GM21423 (cell line): Measurements from ENCODE around the gene TCP11L1.
A peak's percentile ranks its signal among the peaks of the same experiment; 100 is the strongest.
"Not testable (repeated sequence)": the region's sequence is repeated elsewhere in the genome, so short reads cannot be mapped to it uniquely, and the experiment has no call there.

Experiments
- ATAC-seq: cut with Tn5 transposase; IDR thresholded peaks from one replicate; pipeline ENCODE4 v1.9.1; 2021; ENCODE audit warnings: mild to moderate bottlenecking, moderate library complexity; ENCODE audit not compliant: unreplicated experiment

The TCP11L1 gene

DNA sequence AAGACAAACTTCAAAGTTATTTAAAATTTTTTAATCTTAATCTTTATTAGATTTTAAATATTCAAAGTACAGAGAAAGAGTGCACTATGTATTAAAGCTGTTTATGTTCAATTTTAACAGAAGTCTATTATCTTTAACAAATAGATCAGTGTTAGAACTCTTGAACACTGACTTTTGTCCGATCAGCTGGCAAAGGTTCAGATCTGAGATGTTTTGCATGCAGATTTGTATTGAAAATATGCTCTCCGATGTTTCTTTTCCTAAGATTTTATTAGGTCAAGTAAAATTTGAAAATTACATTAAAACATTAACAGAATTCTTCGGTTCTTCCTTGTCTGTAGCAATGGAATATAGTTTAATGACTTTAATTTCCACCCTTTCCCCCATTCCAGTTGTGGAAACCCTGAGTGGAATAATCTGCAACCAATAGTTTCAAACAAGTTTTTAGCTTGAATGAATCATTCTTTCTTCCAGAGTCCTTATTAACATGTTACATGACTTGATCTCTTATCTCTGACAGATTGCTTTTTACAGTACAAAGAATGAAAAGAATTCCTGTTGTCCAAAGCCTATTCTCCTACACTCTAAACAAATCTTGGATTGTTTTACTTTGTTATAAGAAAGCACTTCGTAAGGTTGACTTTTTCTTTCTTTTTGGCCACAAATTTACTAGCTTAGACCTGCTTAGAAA is 11.4 kb upstream of the TCP11L1 start:
- ATAC-seq: no peak

DNA sequence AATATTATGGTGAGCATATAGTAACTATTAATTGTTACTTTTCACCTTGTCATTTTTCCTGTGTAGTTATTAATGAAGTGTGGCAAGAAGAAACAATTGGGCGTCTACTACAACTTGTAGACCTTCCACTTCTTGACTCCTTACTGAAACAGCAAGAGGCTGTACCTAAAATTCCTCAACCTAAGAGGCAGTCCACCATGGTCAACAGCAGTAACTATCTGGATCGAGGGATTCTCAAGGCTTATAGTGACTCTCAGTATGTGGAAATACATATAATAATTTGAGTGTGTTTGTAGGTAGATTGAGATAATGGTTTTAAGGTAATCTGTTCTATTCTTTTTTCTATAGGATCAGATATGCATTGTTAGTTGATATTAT is 10.8 kb upstream of the TCP11L1 start:
- ATAC-seq: no peak

DNA sequence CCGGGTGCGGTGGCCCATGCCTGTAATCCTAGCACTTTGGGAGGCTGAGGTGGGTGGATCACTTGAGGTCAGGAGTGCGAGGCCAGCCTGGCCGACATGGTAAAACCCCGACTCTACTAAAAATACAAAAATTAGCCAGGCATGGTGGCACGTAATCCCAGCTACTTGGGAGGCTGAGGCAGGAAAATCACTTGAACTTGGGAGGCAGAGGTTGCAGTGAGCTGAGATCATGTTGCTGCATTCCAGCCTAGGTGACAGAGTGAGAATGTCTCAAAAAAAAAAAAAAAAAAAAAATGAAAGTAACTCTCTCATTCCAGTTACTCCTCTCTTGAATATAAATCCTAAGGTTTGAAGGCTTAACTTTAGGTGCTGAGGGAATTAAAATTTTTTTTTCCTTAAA is 10.2 kb upstream of the TCP11L1 start:
- not testable (repeated sequence) for ATAC-seq

DNA sequence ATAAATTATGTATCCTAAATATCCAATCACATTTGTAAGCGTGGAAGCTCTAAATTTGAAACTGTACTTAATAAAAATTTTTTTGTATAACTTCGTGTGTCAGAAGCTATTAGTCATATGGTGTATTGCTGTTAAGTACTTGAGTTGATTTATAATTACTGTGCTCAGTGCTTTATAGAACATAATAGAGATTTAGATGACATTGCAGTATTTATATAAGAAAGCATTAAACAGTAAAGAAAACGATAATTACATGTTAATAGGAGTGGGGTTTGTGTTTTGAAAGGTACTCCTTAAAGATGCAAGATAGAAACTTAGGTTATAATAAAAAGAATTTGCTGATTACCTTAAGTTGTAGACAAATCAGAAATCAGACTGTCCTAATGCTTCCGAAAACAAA is 5.9 kb upstream of the TCP11L1 start:
- ATAC-seq: no peak

DNA sequence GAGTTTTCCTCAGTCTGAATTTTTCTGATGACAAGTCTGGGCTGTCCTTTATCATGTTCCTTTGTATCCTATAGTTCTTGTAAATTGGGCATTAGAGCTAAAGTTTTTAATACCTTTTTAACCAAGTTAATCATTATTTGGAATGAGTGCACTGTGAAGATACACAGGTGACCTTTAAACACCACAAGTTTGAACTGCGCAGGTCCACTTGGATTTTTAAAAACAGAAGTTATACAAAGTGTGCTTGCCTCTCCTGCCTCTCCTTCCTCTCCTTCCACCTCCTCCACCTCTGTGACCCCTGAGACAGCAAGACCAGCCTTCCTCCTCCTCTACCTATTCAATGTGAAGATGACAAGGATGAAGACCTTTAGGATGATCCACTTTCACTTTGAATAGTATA is 4.4 kb upstream of the TCP11L1 start:
- ATAC-seq: no peak

DNA sequence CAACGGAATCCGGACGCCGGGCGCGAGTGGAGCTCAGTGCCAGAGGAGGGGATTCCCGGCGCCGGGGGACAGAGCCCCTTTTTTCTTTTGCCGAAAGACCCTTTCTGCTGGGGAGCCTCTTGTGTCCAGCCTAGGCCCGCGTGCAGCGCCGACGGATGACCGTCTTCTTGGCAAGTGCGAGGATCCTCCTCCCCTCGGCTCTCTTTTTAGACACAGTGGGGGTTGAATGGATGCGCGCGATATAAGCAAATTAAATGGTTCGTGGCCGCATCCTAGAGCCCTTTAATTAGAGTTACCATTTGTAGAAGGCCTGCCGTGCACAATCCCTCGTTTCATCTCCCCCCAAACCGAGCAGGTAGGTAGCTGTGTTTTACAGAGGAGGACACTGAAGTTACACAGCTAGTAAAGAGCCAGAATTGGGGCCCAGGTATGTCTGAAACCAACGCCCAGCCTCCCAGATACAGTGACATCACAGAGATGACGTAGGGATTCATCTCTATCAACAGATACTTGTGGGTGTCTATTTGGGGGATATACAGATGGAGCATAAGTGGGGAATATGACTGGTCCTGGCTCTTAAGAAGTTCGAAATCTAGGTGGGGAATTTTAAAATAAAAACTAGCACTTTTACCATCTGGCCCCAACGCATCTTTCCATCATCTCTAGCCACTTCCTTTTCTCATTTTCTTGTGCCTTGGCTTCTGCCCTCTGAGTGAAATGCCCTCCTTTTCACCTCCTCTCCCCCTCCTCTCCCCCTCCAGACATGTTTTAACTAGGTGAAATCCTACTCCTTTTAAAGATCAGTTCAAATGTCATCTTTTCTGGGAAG is 875 bp downstream of the TCP11L1 start:
- ATAC-seq: peak; percentile 27

DNA sequence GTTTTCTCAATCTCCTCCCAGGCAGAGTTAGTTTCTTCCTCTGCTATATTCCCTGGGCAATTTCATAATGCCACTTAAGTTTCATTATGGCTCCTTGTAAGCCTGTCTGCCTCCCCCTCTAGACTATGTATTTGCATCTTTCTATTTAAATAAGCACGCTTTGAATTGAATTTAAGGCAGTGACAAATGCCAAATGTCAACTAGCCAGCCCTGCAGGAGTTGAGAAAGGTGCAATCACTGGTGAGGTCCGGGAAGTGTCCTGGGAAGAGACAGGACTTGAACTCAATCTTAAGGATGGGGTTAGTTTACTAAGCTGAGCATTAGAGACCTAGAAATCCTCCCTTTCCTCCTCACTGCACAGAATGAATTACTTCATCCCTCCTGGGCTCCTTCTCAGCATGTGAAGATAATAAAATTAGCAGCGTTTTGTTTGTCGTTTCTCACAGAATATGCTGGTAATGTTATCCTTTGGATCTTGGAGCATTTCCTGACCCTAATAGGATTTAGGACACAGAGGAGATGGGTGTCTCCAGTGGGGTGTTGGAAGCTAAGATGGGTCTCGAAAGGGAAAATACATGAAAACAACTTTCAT is 1.6 kb downstream of the TCP11L1 start:
- peak; percentile 8 for ATAC-seq

DNA sequence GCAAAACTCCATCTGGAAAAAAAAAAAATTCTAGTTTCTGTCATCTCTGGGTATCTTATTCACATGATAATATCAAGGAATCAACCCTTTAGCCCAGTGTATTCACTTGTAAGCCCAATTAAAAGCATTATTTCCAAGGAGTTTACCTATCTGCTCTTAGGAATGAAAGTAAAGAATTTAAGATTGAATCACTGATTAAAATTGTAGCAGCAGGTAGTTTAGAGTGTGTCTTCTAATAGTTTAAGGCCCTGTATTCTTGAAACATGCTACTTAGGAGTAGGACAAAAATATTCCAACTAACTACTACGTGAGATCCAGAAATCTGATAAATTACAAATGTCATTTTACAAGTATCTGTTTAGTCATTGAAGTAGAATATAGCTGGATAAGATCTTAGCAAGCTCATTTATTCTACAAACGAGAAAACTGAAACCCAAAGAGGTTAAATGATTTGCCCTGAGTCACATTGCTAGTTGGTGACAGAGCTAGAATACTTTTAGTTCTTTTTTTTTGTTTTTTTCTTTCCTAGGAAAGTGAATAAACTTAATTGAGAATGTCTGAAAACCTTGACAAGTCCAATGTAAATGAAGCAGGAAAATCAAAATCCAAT is 4.0 kb downstream of the TCP11L1 start:
- no peak for ATAC-seq

DNA sequence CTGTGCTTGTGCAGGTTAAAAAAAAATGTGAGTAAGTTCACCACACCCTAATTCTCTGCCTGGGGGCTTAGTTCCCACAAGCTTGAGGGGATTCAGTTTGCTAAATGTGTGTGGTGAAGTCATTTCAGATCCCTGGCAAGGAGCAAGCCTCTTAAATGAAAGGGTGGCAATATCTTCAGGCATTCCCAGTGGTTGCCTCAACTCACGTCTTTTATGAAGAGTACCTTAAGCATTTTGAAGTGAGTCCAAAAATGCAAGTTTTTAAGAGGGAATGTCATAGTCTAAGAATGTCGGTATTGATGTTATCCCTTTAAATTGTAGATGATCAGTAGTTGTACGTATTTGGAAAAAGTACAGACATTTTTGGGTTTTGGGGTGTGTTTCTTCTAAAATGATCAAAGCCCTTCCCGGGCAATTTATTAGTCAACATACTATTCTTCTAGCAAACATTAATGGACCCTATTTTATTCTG is 4.9 kb downstream of the TCP11L1 start:
- ATAC-seq: no peak

DNA sequence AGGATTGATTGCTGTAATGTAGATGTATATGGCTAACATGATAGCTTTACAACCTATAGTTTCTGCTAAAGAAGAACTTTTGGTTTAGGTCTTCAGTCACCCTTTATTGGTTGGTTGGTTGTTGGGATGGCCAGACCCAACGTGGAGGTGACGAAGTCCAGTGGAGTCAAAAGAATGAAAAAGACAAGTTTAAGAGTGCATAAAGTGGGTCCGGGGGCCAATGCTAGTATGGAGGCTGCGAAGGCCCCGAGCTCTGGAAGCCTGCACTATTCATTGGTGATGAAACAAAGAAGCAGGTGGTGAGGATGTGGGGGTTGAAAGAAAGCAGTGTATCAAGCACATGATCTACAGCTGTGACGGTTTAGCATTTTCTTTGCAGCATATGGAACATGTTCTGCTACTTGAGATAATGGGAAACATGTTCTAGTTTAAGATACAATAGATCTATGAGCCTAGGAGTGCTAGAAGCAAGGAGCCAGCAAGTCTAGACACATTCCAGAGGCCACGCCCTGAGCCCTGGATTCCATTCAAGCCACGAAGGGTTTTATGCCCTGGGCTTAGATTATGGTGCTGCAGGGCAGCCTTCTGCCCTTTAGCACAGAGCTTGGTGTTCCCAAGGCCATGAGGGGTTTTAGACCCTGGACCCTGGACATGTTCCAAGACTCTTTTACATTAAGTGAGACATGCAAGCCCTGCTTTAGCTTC is 6.3 kb downstream of the TCP11L1 start:
- no peak for ATAC-seq

DNA sequence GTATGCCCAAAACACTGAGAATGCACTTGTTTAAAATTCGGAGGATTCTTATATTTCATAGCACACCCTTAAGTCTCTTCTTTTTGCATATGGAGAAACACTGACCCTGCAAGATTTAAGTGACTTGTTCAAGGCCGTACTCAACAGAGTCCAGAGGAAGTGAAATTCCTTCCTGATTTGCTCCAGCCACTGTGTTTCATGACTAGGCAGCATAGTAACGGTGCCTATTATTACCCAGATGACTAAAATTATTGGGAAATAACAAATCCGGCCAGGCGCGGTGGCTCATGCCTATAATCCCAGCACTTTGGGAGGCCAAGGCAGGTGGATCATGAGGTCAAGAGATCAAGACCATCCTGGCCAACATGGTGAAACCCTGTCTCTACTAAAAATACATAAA is 9.3 kb downstream of the TCP11L1 start:
- ATAC-seq: not testable (repeated sequence)

DNA sequence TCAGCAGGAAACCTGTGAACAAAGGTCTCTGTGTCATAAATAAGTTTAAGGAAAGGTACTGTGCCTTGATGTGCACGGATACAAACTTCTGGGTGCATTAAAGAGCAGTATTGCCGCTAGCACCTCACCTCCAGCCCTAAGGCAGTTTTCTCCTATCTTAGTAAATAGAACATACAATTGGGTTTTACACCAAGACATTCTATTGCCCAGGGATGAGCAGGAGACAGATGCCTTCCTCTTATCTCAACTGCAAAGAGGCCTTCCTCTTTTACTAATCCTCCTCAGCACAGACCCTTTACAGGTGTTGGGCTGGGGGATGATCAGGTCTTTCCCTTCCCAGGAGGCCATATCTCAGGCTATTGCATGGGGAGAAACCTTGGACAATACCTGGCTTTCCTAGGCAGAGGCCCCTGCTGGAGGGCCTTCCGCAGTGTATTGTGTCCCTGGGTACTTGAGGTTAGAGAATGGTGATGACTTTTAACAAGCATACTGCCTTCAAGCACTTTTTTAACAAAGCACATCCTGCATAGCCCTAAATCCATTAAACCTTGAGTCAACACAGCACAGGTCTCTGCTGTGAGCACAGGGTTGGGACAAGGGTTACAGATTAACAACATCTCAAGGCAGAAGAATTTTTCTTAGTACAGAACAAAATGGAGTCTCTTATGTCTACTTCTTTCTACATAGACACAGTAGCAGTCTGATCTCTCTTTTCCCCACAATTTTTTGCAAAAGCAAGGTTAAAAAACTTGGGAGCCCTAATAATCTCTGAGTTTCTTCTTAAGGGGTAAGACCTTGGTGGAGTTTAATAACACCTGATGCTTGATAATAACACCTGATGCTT is 10.4 kb downstream of the TCP11L1 start:
- ATAC-seq: not testable (repeated sequence)

DNA sequence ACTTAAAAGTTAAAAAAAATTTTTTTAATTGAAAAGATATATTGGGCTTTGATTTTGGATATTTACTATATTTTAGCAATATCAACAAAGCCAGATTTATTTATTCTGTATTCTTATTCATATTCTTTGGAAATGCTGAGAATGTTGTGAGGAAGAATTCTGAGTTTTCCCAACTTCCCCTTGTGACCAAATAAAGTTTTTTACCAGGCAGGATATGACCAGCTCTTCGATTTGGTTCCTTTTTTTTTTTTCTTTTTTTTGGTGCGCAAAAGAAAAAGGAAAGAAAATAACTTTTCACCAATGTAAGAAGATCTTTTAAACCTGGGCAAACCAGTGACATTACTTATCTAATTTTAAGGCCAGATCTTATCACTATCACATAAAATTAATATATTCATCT is 12.9 kb downstream of the TCP11L1 start:
- ATAC-seq: no peak

DNA sequence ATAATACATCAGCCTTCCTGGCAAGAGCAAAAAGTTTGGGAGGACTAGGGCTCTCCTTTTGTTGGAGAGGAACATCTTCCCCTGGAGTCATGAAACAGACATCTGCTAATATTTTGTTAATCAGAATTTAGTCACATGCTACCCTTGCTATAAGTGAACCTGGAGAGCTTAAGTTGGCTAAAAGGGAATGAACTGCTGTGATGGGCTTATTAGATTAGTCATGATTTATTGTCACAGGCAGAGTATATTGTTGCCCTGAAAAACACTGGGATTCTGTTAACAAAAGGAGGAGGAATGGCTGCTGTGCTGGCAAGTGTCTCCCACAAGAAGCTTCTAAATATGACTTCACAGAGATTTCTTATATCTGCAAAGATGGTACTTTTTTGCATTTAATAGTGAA is 16.0 kb downstream of the TCP11L1 start:
- no peak for ATAC-seq

DNA sequence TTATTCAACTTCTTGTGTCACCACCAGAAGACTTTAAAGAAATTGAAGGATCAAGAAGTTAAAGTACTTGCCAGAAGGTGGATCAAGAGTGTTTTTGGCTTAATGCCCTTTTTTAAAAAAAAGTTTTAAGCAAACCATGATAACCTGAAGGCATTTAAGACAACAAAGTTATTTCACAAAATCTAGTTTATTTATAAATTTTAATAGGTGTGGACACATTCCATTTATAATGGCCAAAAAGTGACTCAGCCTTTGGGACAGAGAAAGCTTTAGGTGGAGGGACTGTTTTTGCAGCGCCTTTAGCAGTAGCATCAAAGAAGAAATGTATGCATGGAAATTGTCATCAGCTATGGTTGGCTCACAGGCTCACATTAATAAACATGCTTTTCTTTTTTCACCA is 17.9 kb downstream of the TCP11L1 start:
- no peak for ATAC-seq

DNA sequence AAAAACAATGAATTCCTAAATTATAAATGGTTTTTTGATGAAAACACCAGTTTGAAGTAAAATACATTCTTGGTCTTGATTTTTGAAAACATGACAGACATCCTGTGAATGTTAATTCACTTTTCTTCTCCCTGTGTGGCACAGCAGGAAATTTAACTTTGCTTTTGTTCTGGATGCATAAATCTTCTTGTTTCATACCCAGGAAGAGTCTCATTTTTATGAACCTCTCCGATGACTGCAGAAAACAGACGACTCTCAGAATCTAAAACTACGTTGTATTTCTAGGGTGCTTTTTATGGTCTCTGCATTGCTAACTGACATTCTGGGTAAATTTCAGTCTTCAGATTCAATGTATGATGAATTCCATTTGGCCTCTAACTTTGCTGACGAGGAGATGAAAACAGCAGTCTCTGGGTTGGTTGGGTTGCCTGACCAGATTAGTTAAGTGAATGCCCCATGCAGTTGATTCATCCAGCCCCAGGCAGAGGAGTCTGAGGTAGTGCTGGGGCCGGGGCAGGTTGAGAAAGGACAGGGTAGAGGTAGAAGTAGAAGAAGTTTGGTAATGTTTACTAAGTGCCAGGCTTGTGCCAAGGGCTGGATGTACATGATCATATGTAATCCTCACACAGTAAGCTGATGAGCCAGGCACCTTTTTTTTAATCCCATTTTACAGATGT is 20.1 kb downstream of the TCP11L1 start:
- no peak for ATAC-seq

DNA sequence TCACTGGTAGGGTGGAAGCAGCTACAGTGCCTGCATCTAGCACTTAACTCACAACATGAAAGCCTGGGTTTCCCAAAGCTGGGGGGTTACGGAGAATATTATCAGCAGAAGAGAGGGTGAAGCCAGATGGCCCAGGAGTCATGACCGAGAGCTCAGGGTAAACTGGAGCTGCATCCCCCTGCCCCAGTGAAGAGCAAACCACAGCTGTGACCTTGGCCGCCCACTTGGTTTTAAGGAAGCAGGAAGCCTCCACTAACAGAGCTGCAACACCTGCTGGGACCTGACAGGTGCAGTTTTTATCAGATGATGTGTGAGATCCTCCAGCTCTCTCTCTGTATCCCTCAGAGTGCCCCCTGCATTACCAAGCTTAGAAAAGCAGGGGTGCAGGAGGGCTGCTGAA is 20.9 kb downstream of the TCP11L1 start:
- ATAC-seq: no peak

DNA sequence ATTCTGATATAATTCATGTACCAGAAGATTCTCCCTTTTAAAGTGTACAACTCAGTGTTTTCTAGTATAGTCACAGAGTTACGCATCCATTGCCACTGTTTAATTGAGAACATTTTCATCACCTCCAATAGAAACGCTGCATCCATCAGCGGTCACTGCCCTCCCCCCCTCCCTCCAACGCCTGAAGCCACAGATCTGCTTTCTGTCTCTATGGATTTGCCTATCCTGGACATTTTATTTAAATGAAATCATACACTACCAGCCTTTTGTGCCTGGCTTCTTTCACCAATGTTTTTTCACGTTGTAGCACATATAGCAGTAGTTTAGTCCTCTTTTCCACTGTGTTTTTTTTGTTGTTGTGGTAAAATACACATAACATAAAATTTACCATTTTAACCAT is 22.8 kb downstream of the TCP11L1 start:
- ATAC-seq: no peak

DNA sequence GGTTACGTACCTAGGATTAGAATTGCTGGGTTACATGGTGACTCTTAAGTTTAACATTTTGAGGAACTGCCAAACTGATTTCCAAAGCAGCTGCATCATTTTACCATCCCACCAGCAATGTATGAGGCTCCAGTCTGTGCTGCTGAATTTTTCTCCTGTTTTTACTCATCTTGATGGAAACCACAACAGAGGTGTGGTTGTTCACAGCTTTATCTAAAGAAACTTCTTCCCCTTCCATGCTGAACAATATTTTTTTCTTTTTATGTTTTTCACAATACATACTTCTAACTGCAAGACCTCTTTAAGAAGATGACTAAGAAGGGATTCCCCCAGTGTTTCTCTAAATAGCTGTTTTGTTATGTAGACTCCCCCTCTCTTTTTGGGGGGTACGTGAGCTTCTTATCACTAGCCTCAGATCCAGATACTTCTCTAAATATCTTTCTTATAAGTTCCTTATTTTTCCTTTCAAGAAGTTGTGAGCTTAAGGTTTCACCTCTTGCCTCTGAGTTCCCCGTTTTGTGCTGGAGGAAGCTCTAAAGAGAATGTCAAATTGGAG is 24.0 kb downstream of the TCP11L1 start:
- no peak for ATAC-seq
